H1 (cell line): Measurements from ENCODE around the gene TNNT1. TPM values are rescaled to one million over a fixed set of nuclear protein-coding genes. Genes with fewer than 3 reads are reported as not detected.

ENCODE experiments used
- CTCF ChIA-PET: fragments of 300-600 bp; sonication (Branson Sonifier 250); formaldehyde crosslinking; loops from one replicate; lab custom pipeline; 2021; ENCODE audit not compliant: partially characterized antibody; lab: Charles Lee
- POLR2A ChIA-PET: fragments of 300-600 bp; sonication (Branson Sonifier 250); formaldehyde crosslinking; loops from one replicate; lab custom pipeline; 2021; ENCODE audit warnings: inconsistent platforms; ENCODE audit not compliant: partially characterized antibody; lab: Charles Lee
- DNase-seq, 2 experiments: peaks; one replicate each; pipeline versions ENCODE4 v3.0.0 to v3.0.0-alpha.2; 2010 to 2022; ENCODE audit warnings: low spot score in 2 of 2, low read depth in 1 of 2, mixed read lengths in 1 of 2
- FAIRE-seq: peaks from 2 replicates; lab custom pipeline; 2011; peaks lifted over from hg19 to GRCh38; lab: Jason Lieb, UNC
- H2AFZ ChIP-seq: 2 replicates; pipeline ENCODE4 v1.8.1; 2012; ENCODE audit warnings: low read length, inconsistent platforms
- H2AK5ac ChIP-seq: 2 replicates; pipeline ENCODE4 v1.6.1; 2013; ENCODE audit warnings: low read depth, low read length
- H2BK120ac ChIP-seq: replicated peaks from 2 replicates; pipeline ENCODE3; 2013; ENCODE audit warnings: low read depth, low read length, inconsistent platforms
- H2BK12ac ChIP-seq: 2 replicates; pipeline ENCODE4 v1.6.1; 2013; ENCODE audit warnings: low read depth, low read length
- H2BK15ac ChIP-seq: 2 replicates; pipeline ENCODE4 v1.6.1; 2013; ENCODE audit warnings: low read length
- H2BK20ac ChIP-seq: 2 replicates; pipeline ENCODE4 v1.6.1; 2013; ENCODE audit warnings: low read length
- H2BK5ac ChIP-seq: 2 replicates; pipeline ENCODE4 v1.6.1; 2013; ENCODE audit warnings: low read depth, low read length
- H3K14ac ChIP-seq: 2 replicates; pipeline ENCODE4 v1.6.1; 2013; ENCODE audit warnings: inconsistent platforms; ENCODE audit not compliant: insufficient read length
- H3K18ac ChIP-seq: 2 replicates; pipeline ENCODE4 v1.6.1; 2013; ENCODE audit warnings: low read length; ENCODE audit errors: extremely low read depth
- H3K23ac ChIP-seq: 2 replicates; pipeline ENCODE4 v1.6.1; 2013; ENCODE audit warnings: inconsistent platforms; ENCODE audit not compliant: insufficient read length
- H3K23me2 ChIP-seq: 2 replicates; pipeline ENCODE4 v1.6.1; 2013; ENCODE audit warnings: low read depth, low read length
- H3K27ac ChIP-seq: 2 replicates; pipeline ENCODE4 v1.6.1; 2011; ENCODE audit warnings: low read depth, low read length, inconsistent platforms
- H3K27me3 ChIP-seq, 4 experiments: replicated peaks in 1 of 4; 1 replicate in 1 of 4; 2 replicates in 3 of 4; pipeline versions ENCODE4 v1.6.1 to v1.8.1; 2011 to 2013; ENCODE audit warnings: low read length in 3 of 4, mild to moderate bottlenecking in 3 of 4, inconsistent platforms in 2 of 4, mixed read lengths in 2 of 4, moderate library complexity in 1 of 4; ENCODE audit not compliant: control insufficient read depth in 3 of 4, insufficient read depth in 3 of 4; ENCODE audit errors: extremely low read depth in 1 of 4
- H3K36me3 ChIP-seq, 4 experiments: 2 replicates each; pipeline versions ENCODE4 v1.6.1 to v1.8.1; 2011 to 2013; ENCODE audit warnings: mild to moderate bottlenecking in 4 of 4, low read length in 3 of 4, moderate library complexity in 2 of 4, control low read depth in 1 of 4, inconsistent platforms in 1 of 4; ENCODE audit not compliant: insufficient read depth in 4 of 4, control insufficient read depth in 2 of 4
- H3K4ac ChIP-seq: replicated peaks from 2 replicates; pipeline ENCODE3; 2013; ENCODE audit warnings: low read length, low read depth, mixed read lengths, inconsistent platforms; ENCODE audit not compliant: insufficient read length
- H3K4me1 ChIP-seq, 4 experiments: replicated peaks in 1 of 4; 1 replicate in 1 of 4; 2 replicates in 3 of 4; pipeline versions ENCODE4 v1.6.1 to v1.8.1; 2011 to 2013; ENCODE audit warnings: low read length in 3 of 4, inconsistent platforms in 2 of 4, mixed read lengths in 1 of 4; ENCODE audit not compliant: insufficient read depth in 4 of 4, control insufficient read depth in 3 of 4
- H3K4me2 ChIP-seq, 2 experiments: 2 replicates each; pipeline versions ENCODE4 v1.6.1 to v1.8.1; 2011 to 2013; ENCODE audit warnings: low read depth in 2 of 2, low read length in 2 of 2, control low read depth in 1 of 2, inconsistent platforms in 1 of 2, mild to moderate bottlenecking in 1 of 2; ENCODE audit not compliant: insufficient read depth in 1 of 2
- H3K4me3 ChIP-seq, 4 experiments: fragments of 200-600, 300-600 bp in 1 of 4; sonication (generic), shearing (Covaris generic), sonication (Bioruptor Twin) in 1 of 4; 2 replicates each; pipeline versions ENCODE4 v1.5.1 to v1.8.1; 2011 to 2016; ENCODE audit warnings: low read length in 4 of 4, low read depth in 3 of 4, control low read depth in 2 of 4, inconsistent platforms in 2 of 4, mild to moderate bottlenecking in 2 of 4, mixed read lengths in 1 of 4, moderate library complexity in 1 of 4; ENCODE audit not compliant: insufficient read depth in 2 of 4; ENCODE audit errors: extremely low read depth in 1 of 4
- H3K56ac ChIP-seq: replicated peaks from 2 replicates; pipeline ENCODE3; 2013; ENCODE audit warnings: low read depth, mild to moderate bottlenecking, mixed read lengths, low read length, inconsistent platforms; ENCODE audit not compliant: insufficient read length
- H3K79me1 ChIP-seq: 2 replicates; pipeline ENCODE4 v1.6.1; 2013; ENCODE audit warnings: low read depth, low read length, control low read depth
- H3K79me2 ChIP-seq, 2 experiments: 2 replicates each; pipeline versions ENCODE4 v1.6.1 to v1.8.1; 2012 to 2013; ENCODE audit warnings: low read length in 2 of 2, mild to moderate bottlenecking in 2 of 2, inconsistent platforms in 1 of 2; ENCODE audit not compliant: insufficient read depth in 2 of 2, control insufficient read depth in 1 of 2
- H3K9ac ChIP-seq, 4 experiments: replicated peaks in 1 of 4; 1 replicate in 1 of 4; 2 replicates in 3 of 4; pipeline versions ENCODE4 v1.6.1 to v1.8.1; 2011 to 2013; ENCODE audit warnings: low read depth in 3 of 4, low read length in 3 of 4, control low read depth in 2 of 4, mild to moderate bottlenecking in 2 of 4, moderate library complexity in 2 of 4, inconsistent platforms in 1 of 4; ENCODE audit errors: extremely low read depth in 1 of 4
- H3K9me3 ChIP-seq, 2 experiments: 2 replicates each; pipeline versions ENCODE4 v1.6.1 to v1.8.1; 2012 to 2013; ENCODE audit warnings: mild to moderate bottlenecking in 2 of 2, moderate library complexity in 2 of 2, control low read depth in 1 of 2, inconsistent platforms in 1 of 2, low read depth in 1 of 2, low read length in 1 of 2, mixed read lengths in 1 of 2; ENCODE audit not compliant: insufficient read depth in 2 of 2
- H4K20me1 ChIP-seq, 2 experiments: replicated peaks in 1 of 2; 2 replicates each; pipeline versions ENCODE3 to v1.8.1; 2011 to 2013; ENCODE audit warnings: inconsistent platforms in 2 of 2, low read length in 2 of 2, mild to moderate bottlenecking in 1 of 2; ENCODE audit not compliant: insufficient read depth in 2 of 2, control insufficient read depth in 1 of 2
- H4K5ac ChIP-seq: 2 replicates; pipeline ENCODE4 v1.6.1; 2013; ENCODE audit warnings: low read length, low read depth, mixed read lengths, inconsistent platforms; ENCODE audit not compliant: insufficient read length
- H4K8ac ChIP-seq: 2 replicates; pipeline ENCODE4 v1.8.0; 2013; ENCODE audit warnings: mild to moderate bottlenecking, moderate library complexity, low read length, inconsistent platforms; ENCODE audit not compliant: insufficient read depth; ENCODE audit errors: extremely low read depth
- H4K91ac ChIP-seq: replicated peaks from 2 replicates; pipeline ENCODE3; 2013; ENCODE audit warnings: low read length, mixed read lengths, inconsistent platforms; ENCODE audit not compliant: insufficient read length
- BCL11A ChIP-seq, 2 experiments: IDR thresholded peaks; one replicate each; pipeline ENCODE4 v1.6.1; 2011; ENCODE audit warnings: low read depth in 2 of 2, low read length in 2 of 2, mild to moderate bottlenecking in 2 of 2
- KDM4A ChIP-seq: IDR thresholded peaks from one replicate; pipeline ENCODE4 v1.7.1; 2012; ENCODE audit warnings: low read depth, mild to moderate bottlenecking, moderate library complexity, low read length, inconsistent platforms; ENCODE audit not compliant: severe bottlenecking
- WGBS, 2 experiments: shearing (Covaris generic) in 1 of 2; methylation state at CpG; one replicate each; pipeline versions ENCODE4 v1.1.6 to v1.1.7; 2013 to 2015; ENCODE audit warnings: low lambda C conversion rate in 2 of 2, mixed read lengths in 2 of 2, inconsistent platforms in 1 of 2, low coverage in 1 of 2, missing lambda C conversion rate in 1 of 2; ENCODE audit not compliant: insufficient replicate concordance in 2 of 2, insufficient coverage in 1 of 2, insufficient read length in 1 of 2; ENCODE audit errors: extremely low coverage in 1 of 2, missing lambda C conversion rate in 1 of 2; 5-methylcytosine and 5-hydroxymethylcytosine counted together
- polyA plus RNA-seq, 7 experiments: library from polyadenylated mRNA; depleted of rRNA in 3 of 7; stranded (reverse) in 5 of 7; unstranded in 2 of 7; fragments of >200 nt in 5 of 7; fragments of 200-250 nt in 2 of 7; gene quantifications; 1 replicate in 5 of 7; 2 replicates in 1 of 7; 4 replicates in 1 of 7; pipeline versions ENCODE4 v1.2.1 to v1.2.3, GENCODE V29; 2011 to 2013; ENCODE audit warnings: missing spikeins in 2 of 7, mixed read lengths in 2 of 7
- total RNA-seq: library from RNA; stranded (reverse); fragmentation: NEBNext Ultra II Directional; extraction: Animal tissue kit (Norgen Biotek cat#: 25700); gene quantifications from 2 replicates; pipeline ENCODE4 v1.2.1, GENCODE V29; 2021

Gene TNNT1
- total and polyA plus RNA-seq, 2 of the 8 experiments (the other 6 are each of a cell fraction or from before 2014, with no cell fraction given), result 69.6 to 107 TPM

GRCh38 chr19:55165952-55166529 is 17.0 kb upstream of the TNNT1 start:
- 2% methylated on average over 32 of the region's 34 CpGs; no CpG with 5 or more reads in 1 of the 2 experiments for WGBS, 2 experiments
- no peak overlapping the region for H3K23ac ChIP-seq
- DNase-seq (peak in 1 of 2 experiments; percentile 91), FAIRE-seq (peak; percentile 90)
- H2AK5ac ChIP-seq, result no peak overlapping the region
- ChIA-PET CTCF (interaction anchor here (0.6 to 3.4 kb wide), 34 partner anchors 8 to 287 kb away, joined by 3 to 55 read pairs (median 4); partner anchors contain the start of genes SYT5 and TNNI3), POLR2A (interaction anchor here (0.6 to 2.4 kb wide), 11 partner anchors 9 to 241 kb away, joined by 3 to 9 read pairs (median 6); partner anchors contain the start of genes TNNT1 and UBE2S)
- H2BK5ac ChIP-seq, result no peak overlapping the region; the same call in 1 of the 2 replicates
- H2BK12ac ChIP-seq, result no peak overlapping the region
- no peak overlapping the region for H3K4ac ChIP-seq
- H4K91ac ChIP-seq, result no peak overlapping the region
- no peak overlapping the region for H3K27ac ChIP-seq
- peaks cover 0 to 1% of the 10 kb centered on the region in 2 experiments for H4K20me1 ChIP-seq
- H3K9me3 ChIP-seq, result no peaks in the 10 kb centered on the region
- H3K4me3 ChIP-seq, result peak overlapping the region; percentile 29 to 66 (median 54); a peak in 7 of 8 replicates
- H2BK120ac ChIP-seq, result no peak overlapping the region
- no peaks in the 10 kb centered on the region for H3K36me3 ChIP-seq
- H3K79me1 ChIP-seq, result no peaks in the 10 kb centered on the region
- H4K5ac ChIP-seq, result no peak overlapping the region
- peak overlapping the region; percentile 91 to 96 for H3K4me2 ChIP-seq
- H2BK15ac ChIP-seq, result no peak overlapping the region
- no peak overlapping the region for H3K56ac ChIP-seq
- no peak overlapping the region for H3K18ac ChIP-seq
- H3K9ac ChIP-seq, result no peak overlapping the region
- H2BK20ac ChIP-seq, result no peak overlapping the region
- no peak overlapping the region for H3K14ac ChIP-seq
- no peaks in the 10 kb centered on the region for H3K79me2 ChIP-seq
- H2AFZ ChIP-seq, result no peak overlapping the region
- H4K8ac ChIP-seq, result no peak overlapping the region
- H3K4me1 ChIP-seq, result peaks cover 2 to 5% (median 4%) of the 10 kb centered on the region in 4 experiments; a peak in 5 of 7 replicates
- peaks cover 4% of the 10 kb centered on the region; the same call in 1 of the 2 replicates for H3K23me2 ChIP-seq
- peaks cover 5 to 31% (median 15%) of the 10 kb centered on the region in 4 experiments; a peak in 6 of 7 replicates for H3K27me3 ChIP-seq
- peak; percentile 48 for TF ChIP-seq KDM4A
- no peak for TF ChIP-seq BCL11A (IDR thresholded peaks at IDR 0.05; ENCODE audit: low read depth in 2 of 2, low read length in 2 of 2)
